AG09319 (cell line): ENCODE results near the gene EFCAB10.

Experiments
- DNase-seq: peaks from one replicate; pipeline ENCODE4 v3.0.0-alpha.2; 2010; ENCODE audit warnings: low read depth; ENCODE audit errors: extremely low read depth
- TF ChIP-seq, protein P1 (sequence below): IDR thresholded peaks from 2 replicates; pipeline ENCODE4 v1.5.1; 2011; ENCODE audit warnings: low read depth, mild to moderate bottlenecking, inconsistent platforms, low read length, moderate library complexity

Gene EFCAB10

DNA sequence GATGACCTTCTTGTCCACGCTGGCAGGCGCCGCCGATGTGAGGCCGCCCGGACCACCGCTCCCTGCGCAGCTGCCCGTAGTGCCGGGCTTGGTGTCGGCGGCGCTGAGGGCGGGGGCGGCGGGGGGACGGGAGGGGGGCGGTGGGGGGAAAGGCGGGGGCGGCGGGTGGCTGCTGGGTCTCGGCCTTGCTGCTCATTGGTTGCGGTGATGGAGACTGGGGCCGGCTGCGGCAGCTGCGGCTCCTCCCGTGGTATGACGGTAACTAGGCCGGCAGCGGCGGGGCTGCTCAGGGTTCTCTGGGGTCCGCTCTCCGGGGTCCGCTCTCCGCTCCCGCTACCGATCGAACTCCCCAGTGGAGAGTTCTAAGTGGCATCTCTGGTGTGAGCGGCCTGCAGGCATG lies 1.8 kb upstream of the EFCAB10 start:
- TF ChIP-seq, protein P1, sequence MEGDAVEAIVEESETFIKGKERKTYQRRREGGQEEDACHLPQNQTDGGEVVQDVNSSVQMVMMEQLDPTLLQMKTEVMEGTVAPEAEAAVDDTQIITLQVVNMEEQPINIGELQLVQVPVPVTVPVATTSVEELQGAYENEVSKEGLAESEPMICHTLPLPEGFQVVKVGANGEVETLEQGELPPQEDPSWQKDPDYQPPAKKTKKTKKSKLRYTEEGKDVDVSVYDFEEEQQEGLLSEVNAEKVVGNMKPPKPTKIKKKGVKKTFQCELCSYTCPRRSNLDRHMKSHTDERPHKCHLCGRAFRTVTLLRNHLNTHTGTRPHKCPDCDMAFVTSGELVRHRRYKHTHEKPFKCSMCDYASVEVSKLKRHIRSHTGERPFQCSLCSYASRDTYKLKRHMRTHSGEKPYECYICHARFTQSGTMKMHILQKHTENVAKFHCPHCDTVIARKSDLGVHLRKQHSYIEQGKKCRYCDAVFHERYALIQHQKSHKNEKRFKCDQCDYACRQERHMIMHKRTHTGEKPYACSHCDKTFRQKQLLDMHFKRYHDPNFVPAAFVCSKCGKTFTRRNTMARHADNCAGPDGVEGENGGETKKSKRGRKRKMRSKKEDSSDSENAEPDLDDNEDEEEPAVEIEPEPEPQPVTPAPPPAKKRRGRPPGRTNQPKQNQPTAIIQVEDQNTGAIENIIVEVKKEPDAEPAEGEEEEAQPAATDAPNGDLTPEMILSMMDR = no peak

DNA sequence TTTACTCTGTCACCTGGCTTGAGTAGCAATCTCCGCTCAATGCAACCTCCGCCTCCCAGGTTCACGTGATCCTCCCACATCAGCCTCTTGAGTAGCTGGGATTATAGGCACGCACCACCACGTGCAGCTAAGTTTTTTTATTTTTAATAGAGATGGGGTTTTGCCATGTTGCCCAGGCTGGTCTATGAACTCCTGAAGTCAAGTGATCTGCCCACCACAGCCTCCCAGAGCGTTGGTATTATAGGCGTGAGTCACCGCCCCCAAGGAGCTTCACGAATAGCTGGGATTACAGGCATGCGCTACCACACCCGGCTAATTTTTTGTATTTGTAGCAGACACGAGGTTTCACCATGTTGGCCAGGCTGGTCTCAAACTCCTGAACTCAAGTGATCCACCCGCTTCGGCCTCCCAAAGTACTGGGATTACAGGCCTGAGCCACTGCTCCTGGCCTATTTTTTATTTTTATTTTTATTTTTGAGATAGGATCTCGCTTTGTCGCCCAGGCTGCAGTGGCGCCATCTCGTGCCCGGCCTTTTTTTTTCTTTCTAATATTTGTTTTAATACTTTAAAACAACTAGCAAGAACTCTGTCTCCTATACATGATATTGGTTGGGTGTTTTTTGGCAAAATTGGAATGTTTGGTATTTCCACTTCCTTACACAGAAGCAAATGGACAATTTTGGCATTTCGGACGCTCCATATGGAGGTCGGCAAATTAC lies 1.1 kb downstream of the EFCAB10 start:
- TF ChIP-seq, protein P1 = no peak; the same call in 1 of the 2 replicates
- DNase-seq = no peak

More for the DNA sequence above, 1.8 kb upstream of the EFCAB10 start:
- DNase-seq = no peak

DNA sequence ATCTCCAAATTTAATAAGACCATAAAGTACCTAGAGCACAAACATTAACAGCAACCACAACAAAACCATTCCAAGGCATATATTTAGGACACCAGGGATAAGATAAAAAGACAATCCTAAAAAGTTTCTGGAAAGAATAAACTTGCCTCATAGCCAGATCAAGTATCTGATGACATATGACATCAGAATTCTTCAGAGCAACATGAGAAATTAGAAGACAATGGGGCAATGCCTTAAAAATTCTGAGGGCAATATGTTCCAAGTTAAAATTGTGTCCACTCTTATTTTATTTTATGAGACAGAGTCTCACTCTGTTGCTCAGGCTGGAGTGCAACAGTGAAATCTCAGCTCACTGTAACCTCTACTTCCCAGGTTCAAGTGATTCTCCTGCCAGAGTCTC lies 2.8 kb downstream of the EFCAB10 start:
- no peak for DNase-seq
- TF ChIP-seq, protein P1 = no peak

DNA sequence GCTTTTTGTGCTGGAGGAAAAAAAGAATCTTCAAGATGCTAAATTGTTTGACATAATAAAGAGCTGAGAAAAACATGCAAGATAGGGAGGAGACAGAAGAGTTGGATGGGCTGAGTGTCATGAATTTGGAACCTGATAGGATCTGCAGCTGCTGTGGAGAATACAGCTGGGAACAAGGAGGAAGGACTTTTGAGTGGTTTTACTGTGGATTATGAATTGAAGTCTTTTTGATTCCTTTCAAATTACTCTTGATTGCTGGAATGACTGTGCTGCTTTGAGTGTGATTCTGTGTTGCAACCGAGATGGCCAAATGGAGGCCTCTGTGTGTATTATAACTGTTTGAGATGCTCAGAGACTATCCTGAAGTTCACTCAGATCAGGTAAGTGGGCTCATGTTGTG lies 4.0 kb downstream of the EFCAB10 start:
- TF ChIP-seq, protein P1 = no peak
- no peak for DNase-seq

DNA sequence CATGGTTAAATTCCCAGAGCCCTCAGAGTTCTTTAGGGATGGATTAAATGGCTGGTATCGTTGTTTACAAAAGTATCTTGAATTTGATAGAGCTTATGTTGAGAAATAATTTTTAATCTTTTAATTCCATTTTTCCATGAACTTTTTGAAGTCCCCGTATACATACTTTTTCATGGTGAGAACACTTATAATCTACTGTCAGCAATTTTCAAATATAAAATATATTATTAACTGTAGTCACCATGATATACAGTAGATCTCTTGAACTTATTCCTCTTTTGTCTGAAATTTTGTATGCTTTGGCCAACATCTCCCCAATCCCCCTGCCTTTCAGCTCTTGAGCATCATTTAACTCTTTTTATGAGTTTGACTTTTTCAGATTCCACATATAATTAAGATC lies 9.4 kb downstream of the EFCAB10 start:
- DNase-seq = no peak
- TF ChIP-seq, protein P1 = no peak

DNA sequence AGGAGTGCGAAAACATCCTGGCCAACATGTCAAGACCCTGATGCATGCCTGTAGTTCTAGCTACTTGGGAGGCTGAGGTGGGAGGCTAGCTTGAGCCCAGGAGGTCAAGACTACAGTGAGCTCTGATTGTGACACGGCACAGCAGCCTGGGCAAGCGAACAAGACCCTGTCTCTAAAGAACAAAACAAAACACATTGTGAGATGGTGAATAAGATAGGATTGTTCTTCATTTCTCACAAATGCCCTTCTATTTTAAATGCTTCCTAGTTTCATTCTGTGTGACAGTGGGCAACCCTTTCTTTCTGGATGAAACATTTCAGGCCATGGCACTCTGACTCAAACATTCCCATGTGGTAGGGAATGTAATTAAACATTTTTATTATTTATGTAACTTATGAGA lies 13.5 kb downstream of the EFCAB10 start:
- no peak for DNase-seq
- TF ChIP-seq, protein P1 = no peak

DNA sequence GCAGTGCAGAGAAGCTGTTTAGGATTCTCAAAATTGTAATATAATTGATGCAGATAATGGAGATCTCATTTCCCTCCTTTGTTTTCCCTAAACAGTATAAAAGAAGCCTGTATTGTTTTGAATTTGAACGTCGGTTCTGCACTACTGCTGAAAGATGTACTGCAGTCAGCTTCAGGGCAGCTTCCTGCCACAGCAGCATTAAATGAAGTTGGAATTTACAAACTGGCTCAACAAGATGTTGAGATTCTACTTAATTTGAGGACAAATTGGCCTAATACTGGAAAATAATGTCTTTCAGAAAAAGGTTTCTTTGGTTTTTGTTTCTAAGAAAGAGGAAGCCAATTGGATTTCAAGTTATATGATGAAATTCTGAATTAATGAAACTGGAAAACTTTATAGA lies 14.3 kb downstream of the EFCAB10 start:
- DNase-seq = no peak
- TF ChIP-seq, protein P1 = no peak
